Measurements from ENCODE around the gene CCDC43.
"Not testable (repeated sequence)": the region's sequence is repeated elsewhere in the genome, so short reads cannot be mapped to it uniquely, and the experiment has no call there.

Gene CCDC43

DNA sequence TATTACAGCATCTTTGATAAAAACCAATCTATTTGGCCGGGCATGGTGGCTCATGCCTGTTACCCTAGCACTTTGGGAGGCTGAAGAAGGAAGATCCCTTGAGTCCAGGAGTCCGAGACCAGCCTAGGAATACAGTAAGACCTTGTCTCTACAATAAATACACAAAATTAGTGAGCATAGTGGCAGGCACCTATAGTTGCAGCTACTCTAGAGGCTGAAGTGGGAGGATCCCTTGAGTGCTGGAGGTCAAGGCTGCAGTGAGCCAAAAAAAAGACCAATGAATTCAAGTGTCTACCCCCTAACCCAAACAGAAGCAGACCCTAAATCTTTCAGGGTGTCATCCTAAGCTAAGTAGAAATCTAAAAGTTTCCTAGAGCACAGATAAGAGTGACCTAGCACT, 40.6 kb downstream of the CCDC43 start:
- H3K4me3 ChIP-seq (ENCODE audit: low read depth, low read length): no peak overlapping the region
- no peak for TF ChIP-seq CTCF (IDR thresholded peaks at IDR 0.05; ENCODE audit: low read depth, low read length)

DNA sequence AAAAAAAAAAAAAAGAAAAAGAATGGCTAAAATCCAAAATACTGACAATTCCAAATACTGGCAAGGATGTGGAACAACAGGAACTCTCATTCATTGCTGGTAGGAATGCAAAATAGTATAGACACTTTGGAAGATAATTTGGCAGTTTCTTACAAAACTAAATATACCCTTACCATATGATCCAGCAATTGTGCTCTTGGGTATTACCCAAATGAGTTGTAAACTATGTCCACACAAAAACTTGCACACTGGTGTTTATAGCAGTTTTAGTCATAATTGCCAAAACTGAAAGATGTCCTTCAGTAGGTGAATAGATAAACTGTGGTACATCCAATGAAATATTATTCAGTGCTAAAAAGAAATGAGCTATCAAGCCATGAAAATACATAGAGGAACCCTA, 41.8 kb downstream of the CCDC43 start:
- TF ChIP-seq CTCF (IDR thresholded peaks at IDR 0.05; ENCODE audit: low read depth, low read length): no peak
- no peak overlapping the region for H3K4me3 ChIP-seq (ENCODE audit: low read depth, low read length)

GRCh38 chr17:44646280-44646679, 43.3 kb downstream of the CCDC43 start:
- TF ChIP-seq CTCF (IDR thresholded peaks at IDR 0.05; ENCODE audit: low read depth, low read length): no peak
- H3K4me3 ChIP-seq (ENCODE audit: low read depth, low read length): no peak overlapping the region

DNA sequence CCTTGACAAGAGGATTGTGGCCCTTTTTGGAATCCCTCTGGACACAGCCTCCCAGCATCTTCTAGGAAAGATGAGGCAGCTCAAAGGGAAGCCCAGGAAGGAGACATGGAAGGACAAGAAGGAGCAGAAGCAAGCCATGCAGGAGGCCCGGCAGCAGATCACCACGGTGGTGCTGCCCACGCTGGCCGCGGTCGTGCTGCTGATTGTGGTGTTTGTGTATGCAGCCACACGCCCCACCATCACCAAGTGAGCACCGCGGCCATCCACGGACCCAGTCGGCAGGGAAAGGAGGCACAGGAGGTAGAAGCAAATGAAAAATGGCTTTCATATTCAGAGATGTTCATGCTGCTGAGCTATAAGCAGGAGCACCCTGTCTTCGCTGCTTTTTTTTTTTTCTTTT, 44.2 kb downstream of the CCDC43 start:
- TF ChIP-seq CTCF (IDR thresholded peaks at IDR 0.05; ENCODE audit: low read depth, low read length): no peak
- no peak overlapping the region for H3K4me3 ChIP-seq (ENCODE audit: low read depth, low read length)

- no peak for TF ChIP-seq CTCF (IDR thresholded peaks at IDR 0.05; ENCODE audit: low read depth, low read length)
- H3K4me3 ChIP-seq (ENCODE audit: low read depth, low read length): no peak overlapping the region
These were observed 46.7 kb downstream of the CCDC43 start for GRCh38 chr17:44642834-44643233.

- no peak overlapping the region for H3K4me3 ChIP-seq (ENCODE audit: low read depth, low read length)
- TF ChIP-seq CTCF (IDR thresholded peaks at IDR 0.05; ENCODE audit: low read depth, low read length): no peak
These were observed 52.5 kb downstream of the CCDC43 start for GRCh38 chr17:44637066-44637465.

DNA sequence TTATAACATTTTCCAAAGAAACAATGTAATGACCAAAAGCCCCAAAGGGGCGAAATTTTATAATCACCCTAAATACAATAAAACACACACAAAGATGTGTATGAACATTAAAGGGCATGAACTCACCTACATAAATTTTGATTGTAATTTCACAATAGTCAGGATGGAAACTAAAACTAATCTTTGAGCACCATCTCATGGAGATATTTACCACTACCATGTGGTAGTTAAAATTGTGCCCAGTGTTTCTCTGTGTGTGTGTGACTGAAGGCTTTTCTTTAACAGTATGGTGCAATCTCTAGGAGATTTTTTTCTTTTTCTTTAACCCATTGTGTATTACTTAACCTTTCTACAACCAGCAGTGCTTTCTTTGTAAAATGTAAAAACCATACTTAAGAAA, 53.0 kb downstream of the CCDC43 start:
- no peak overlapping the region for H3K4me3 ChIP-seq (ENCODE audit: low read depth, low read length)
- no peak for TF ChIP-seq CTCF (IDR thresholded peaks at IDR 0.05; ENCODE audit: low read depth, low read length)

DNA sequence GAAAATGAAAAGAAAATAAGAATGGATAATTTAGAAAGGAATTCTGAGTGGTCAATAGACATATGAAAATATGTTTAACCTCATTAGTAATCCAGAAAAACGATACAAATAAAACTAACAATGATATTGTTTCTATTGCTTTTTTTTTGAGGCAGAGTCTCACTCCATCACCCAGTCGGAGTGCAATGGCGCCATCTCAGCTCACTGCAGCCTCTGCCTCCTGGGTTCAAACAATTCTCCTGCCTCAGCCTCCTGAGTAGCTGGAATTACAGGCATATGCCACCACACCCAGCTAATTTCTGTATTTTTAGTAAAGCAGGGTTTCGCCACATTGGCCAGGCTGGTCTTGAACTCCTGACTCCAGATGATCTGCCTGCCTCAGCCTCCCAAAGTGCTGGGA, 55.2 kb downstream of the CCDC43 start:
- H3K4me3 ChIP-seq (ENCODE audit: low read depth, low read length): not testable (repeated sequence)

Data from WI38 (cell line).